Kidney (tissue), 14 donors: ENCODE measurements around the gene C1QTNF9. TPM values are rescaled to one million over a fixed set of nuclear protein-coding genes. Genes with fewer than 3 reads are reported as not detected.

Experiments
- DNase-seq, 5 donors: peaks; one replicate each; pipeline ENCODE4 v3.0.0-alpha.2; 2013 to 2020
- FAIRE-seq: peaks from 2 replicates; lab custom pipeline; 2012; peaks lifted over from hg19 to GRCh38; lab: Jason Lieb, UNC
- H3K27ac ChIP-seq, 2 donors: one replicate each; pipeline ENCODE4 v1.7.0; 2013; ENCODE audit warnings: low read depth in 2 of 2, low read length in 2 of 2, inconsistent platforms in 1 of 2
- H3K27me3 ChIP-seq: one replicate; pipeline ENCODE4 v1.7.1; 2013; ENCODE audit warnings: low read length, inconsistent platforms; ENCODE audit not compliant: control insufficient read depth, insufficient read depth
- H3K36me3 ChIP-seq, 3 donors: one replicate each; pipeline versions ENCODE4 v1.7.0 to v1.7.1; 2013; ENCODE audit warnings: low read length in 3 of 3, control low read depth in 1 of 3, inconsistent platforms in 1 of 3; ENCODE audit not compliant: insufficient read depth in 3 of 3, control insufficient read depth in 2 of 3
- H3K4me1 ChIP-seq, 3 donors: one replicate each; pipeline versions ENCODE4 v1.7.0 to v1.7.1; 2013; ENCODE audit warnings: low read length in 3 of 3, inconsistent platforms in 1 of 3, low read depth in 1 of 3; ENCODE audit not compliant: control insufficient read depth in 2 of 3, insufficient read depth in 2 of 3
- H3K4me3 ChIP-seq, 3 donors: one replicate each; pipeline versions ENCODE4 v1.7.0 to v1.8.1; 2013; ENCODE audit warnings: low read length in 3 of 3, control low read depth in 1 of 3, inconsistent platforms in 1 of 3
- H3K9ac ChIP-seq, 3 donors: one replicate each; pipeline versions ENCODE4 v1.7.0 to v1.7.1; 2013; ENCODE audit warnings: low read length in 3 of 3, control low read depth in 1 of 3, inconsistent platforms in 1 of 3
- H3K9me3 ChIP-seq, 3 donors: one replicate each; pipeline versions ENCODE4 v1.7.0 to v1.7.1; 2013; ENCODE audit warnings: low read length in 3 of 3, control low read depth in 1 of 3, inconsistent platforms in 1 of 3; ENCODE audit not compliant: control insufficient read depth in 2 of 3, insufficient read depth in 1 of 3
- intact Hi-C: fragments of 100-400 bp; cut with DNase I; formaldehyde crosslinking; loops from one replicate; pipeline ENCODE4 v1.11.1; 2022
- polyA plus RNA-seq: library from polyadenylated mRNA; stranded (reverse); fragments of 350-450 nt; fragmentation: Illumina TruSeq; extraction: RNeasy Lipid Tissue Mini Kit (QIAGEN cat#74804); gene quantifications from one replicate; pipeline ENCODE4 v1.2.3, GENCODE V29; 2014; ENCODE audit warnings: low read depth, low replicate concordance; ENCODE audit not compliant: insufficient read depth
- total RNA-seq: library from RNA; stranded (reverse); fragmentation: NEBNext Ultra II Directional; extraction: Animal tissue kit (Norgen Biotek cat#: 25700); gene quantifications from one replicate; pipeline ENCODE4 v1.2.1, GENCODE V29; 2021
- TF ChIP-seq, protein P1 (sequence below): IDR thresholded peaks from 3 replicates; pipeline ENCODE4 v1.5.1; 2012; ENCODE audit warnings: mild to moderate bottlenecking, moderate library complexity, borderline replicate concordance; ENCODE audit not compliant: insufficient read depth; ENCODE audit errors: extremely low read depth
- donor health status: control.
- donor health status: control.
- donor health status: control.
- donor health status: control.
- donor health status: control.
- donor health status: DM: yes; HTN: yes; CAD: no.
- donor health status: Normal renal cell carcinoma (clear cell type).

Gene C1QTNF9
- total and polyA plus RNA-seq, 2 donors from 2014 or later, result 0.25 TPM; not detected in 1

DNA sequence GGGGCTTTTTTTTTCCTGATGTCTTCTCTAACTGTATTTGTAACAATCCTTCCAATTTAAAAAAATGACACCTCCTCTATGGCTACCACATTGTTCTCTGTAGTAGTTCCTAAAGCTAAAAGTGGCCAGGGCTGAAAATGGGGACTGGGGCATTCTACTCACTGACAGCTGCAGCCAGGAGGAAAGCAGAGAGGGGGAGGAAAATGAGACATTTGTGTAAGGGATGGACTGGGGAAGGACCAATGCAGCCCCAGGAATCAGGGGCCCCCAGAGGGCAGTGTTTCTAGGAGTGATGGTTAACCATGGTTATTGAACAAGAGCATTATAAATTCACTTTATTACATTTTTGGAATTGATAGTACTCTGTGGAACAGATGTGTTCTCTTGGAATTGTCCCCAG, 34.3 kb upstream of the C1QTNF9 start:
- no peak overlapping the region for H3K4me3 ChIP-seq
- no peak overlapping the region for H3K27ac ChIP-seq
- TF ChIP-seq, protein P1, sequence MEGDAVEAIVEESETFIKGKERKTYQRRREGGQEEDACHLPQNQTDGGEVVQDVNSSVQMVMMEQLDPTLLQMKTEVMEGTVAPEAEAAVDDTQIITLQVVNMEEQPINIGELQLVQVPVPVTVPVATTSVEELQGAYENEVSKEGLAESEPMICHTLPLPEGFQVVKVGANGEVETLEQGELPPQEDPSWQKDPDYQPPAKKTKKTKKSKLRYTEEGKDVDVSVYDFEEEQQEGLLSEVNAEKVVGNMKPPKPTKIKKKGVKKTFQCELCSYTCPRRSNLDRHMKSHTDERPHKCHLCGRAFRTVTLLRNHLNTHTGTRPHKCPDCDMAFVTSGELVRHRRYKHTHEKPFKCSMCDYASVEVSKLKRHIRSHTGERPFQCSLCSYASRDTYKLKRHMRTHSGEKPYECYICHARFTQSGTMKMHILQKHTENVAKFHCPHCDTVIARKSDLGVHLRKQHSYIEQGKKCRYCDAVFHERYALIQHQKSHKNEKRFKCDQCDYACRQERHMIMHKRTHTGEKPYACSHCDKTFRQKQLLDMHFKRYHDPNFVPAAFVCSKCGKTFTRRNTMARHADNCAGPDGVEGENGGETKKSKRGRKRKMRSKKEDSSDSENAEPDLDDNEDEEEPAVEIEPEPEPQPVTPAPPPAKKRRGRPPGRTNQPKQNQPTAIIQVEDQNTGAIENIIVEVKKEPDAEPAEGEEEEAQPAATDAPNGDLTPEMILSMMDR, result no peak
- peaks cover 0 to under 1% (median 0%) of the 10 kb centered on the region in 3 donors for H3K36me3 ChIP-seq
- intact Hi-C loops, result no loop called here
- no peaks in the 10 kb centered on the region for H3K9me3 ChIP-seq
- H3K4me1 ChIP-seq, result peaks cover 9 to 35% (median 20%) of the 10 kb centered on the region in 3 donors
- DNase-seq, result no peak
- no peak overlapping the region for H3K9ac ChIP-seq
- FAIRE-seq, result no peak
- H3K27me3 ChIP-seq, result no peaks in the 10 kb centered on the region

DNA sequence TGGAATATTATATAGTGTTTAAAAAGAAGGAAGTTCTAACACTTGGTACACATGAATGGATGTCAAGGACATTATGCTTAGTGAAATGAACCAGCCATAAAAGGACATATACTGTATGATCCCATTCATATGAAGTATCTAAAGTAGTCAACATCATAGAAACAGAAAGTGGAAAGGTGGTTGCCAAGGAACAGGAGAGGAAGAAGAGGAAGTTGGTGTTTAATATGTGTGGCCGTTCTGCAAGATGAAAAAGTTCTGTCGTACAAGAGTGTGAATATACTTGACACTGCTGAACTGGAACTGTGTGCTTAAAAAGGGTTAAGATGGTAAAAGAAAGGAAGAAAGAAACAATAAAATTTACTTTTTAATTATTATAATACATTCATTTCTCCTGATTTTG, 33.1 kb upstream of the C1QTNF9 start:
- peaks cover 4 to 28% (median 11%) of the 10 kb centered on the region in 3 donors for H3K4me1 ChIP-seq
- no peak for FAIRE-seq
- DNase-seq, result no peak

DNA sequence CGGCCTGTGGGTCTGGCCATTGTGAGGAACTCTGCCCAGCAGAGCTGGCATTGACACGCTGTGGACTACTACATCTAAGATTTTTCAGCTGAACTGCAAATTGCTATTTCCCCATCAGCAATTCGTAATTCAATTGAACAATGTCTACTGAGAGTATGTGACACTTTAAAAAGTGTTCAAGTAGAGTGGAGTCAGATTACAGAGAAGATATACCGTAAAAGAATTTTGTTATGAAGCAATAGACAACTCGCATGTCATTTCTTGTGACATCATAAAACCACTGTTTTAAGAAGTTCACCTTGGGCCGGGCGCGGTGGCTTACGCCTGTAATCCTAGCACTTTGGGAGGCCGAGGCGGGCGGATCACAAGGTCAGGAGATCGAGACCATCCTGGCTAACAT, 32.5 kb upstream of the C1QTNF9 start:
- peaks cover 3 to 25% (median 5%) of the 10 kb centered on the region in 3 donors for H3K4me1 ChIP-seq
- no peak overlapping the region for H3K9ac ChIP-seq
- no peak overlapping the region for H3K4me3 ChIP-seq
- no peak for DNase-seq
- H3K27ac ChIP-seq, result no peak overlapping the region
- TF ChIP-seq, protein P1, result no peak
- no peaks in the 10 kb centered on the region for H3K9me3 ChIP-seq
- intact Hi-C loops, result no loop called here
- no peak for FAIRE-seq
- no peaks in the 10 kb centered on the region for H3K27me3 ChIP-seq
- H3K36me3 ChIP-seq, result peaks cover 0 to 4% (median 0%) of the 10 kb centered on the region in 3 donors

More for the DNA sequence above, 33.1 kb upstream of the C1QTNF9 start:
- H3K9me3 ChIP-seq, result no peaks in the 10 kb centered on the region
- no peak overlapping the region for H3K9ac ChIP-seq
- intact Hi-C loops, result no loop called here
- TF ChIP-seq, protein P1, result no peak
- H3K4me3 ChIP-seq, result no peak overlapping the region
- no peaks in the 10 kb centered on the region for H3K27me3 ChIP-seq
- no peak overlapping the region for H3K27ac ChIP-seq
- H3K36me3 ChIP-seq, result peaks cover 0 to 4% (median 0%) of the 10 kb centered on the region in 3 donors

DNA sequence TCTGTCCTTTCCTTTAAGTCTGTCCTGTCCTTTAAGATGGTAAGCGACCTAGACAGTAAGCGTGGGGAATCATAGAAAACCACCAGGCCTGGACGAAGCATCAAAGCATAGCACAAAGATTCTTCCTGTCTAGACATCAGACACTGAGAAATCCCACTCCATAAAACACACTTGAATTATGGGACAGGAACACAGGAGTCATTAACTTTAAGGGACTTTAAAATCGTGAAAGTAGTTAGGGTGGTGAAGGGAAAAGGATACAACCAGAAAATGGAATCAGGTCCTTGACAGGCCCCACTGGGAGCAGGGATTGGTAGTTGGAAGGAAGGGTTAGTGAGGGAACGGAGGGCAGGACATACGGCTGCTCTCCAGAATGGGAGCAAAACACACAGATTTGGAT, 31.6 kb upstream of the C1QTNF9 start:
- Histone ChIP-seq H3K4me3 (no peak overlapping the region), H3K36me3 (peaks cover 0 to 4% (median 0%) of the 10 kb centered on the region in 3 donors), H3K27me3 (no peaks in the 10 kb centered on the region), H3K9ac (no peak overlapping the region), H3K4me1 (peaks cover under 1 to 17% (median 3%) of the 10 kb centered on the region in 3 donors), H3K9me3 (no peaks in the 10 kb centered on the region), H3K27ac (no peak overlapping the region)
- DNase-seq, result peak in 3 of 5 donors; percentile 38 to 88 (median 85)
- intact Hi-C loops, result no loop called here
- TF ChIP-seq, protein P1, result no peak
- no peak for FAIRE-seq
